Activated CD4-positive, alpha-beta T cell treated with anti-CD3 and anti-CD28 coated beads, Interleukin-2, amount 50 U/mL, for 4 hours (primary cell): ENCODE measurements around the gene ZFP36L1.
"Not testable (repeated sequence)": the region's sequence is repeated elsewhere in the genome, so short reads cannot be mapped to it uniquely, and the experiment has no call there.

Source experiments
- DNase-seq, 2 experiments: peaks; one replicate each; pipeline ENCODE4 v3.0.0-alpha.2; 2020

The ZFP36L1 gene

GRCh38 chr14:68783408-68784225 is 9.2 kb downstream of the ZFP36L1 start:
- no peak for DNase-seq

- peak in 1 of 2 experiments; percentile 47 for DNase-seq
These were observed 10.5 kb downstream of the ZFP36L1 start for GRCh38 chr14:68782091-68782981.

- peak in 1 of 2 experiments; percentile 36 for DNase-seq
These were observed 11.5 kb downstream of the ZFP36L1 start for GRCh38 chr14:68781161-68782021.

- no peak for DNase-seq
These were observed 12.3 kb downstream of the ZFP36L1 start for GRCh38 chr14:68780358-68781160.

GRCh38 chr14:68779761-68780323 is 13.0 kb downstream of the ZFP36L1 start:
- DNase-seq: peak in 1 of 2 experiments; percentile 54

- DNase-seq: no peak
These were observed 15.2 kb downstream of the ZFP36L1 start for GRCh38 chr14:68777644-68778043.

GRCh38 chr14:68775614-68776126 is 17.2 kb downstream of the ZFP36L1 start:
- DNase-seq: no peak

GRCh38 chr14:68774771-68775613 is 17.9 kb downstream of the ZFP36L1 start:
- no peak for DNase-seq

GRCh38 chr14:68772761-68773381 is 20.0 kb downstream of the ZFP36L1 start:
- no peak for DNase-seq

GRCh38 chr14:68771631-68772030 is 21.2 kb downstream of the ZFP36L1 start:
- no peak for DNase-seq

- no peak for DNase-seq
These were observed 22.1 kb downstream of the ZFP36L1 start for GRCh38 chr14:68770553-68771286.

GRCh38 chr14:68770051-68770450 is 22.8 kb downstream of the ZFP36L1 start:
- DNase-seq: no peak

GRCh38 chr14:68768316-68768715 is 24.6 kb downstream of the ZFP36L1 start:
- DNase-seq: no peak

GRCh38 chr14:68767248-68767645 is 25.6 kb downstream of the ZFP36L1 start:
- no peak for DNase-seq

GRCh38 chr14:68766299-68767247 is 26.3 kb downstream of the ZFP36L1 start:
- DNase-seq: no peak

GRCh38 chr14:68763843-68764242 is 29.0 kb downstream of the ZFP36L1 start:
- not testable (repeated sequence) for DNase-seq

GRCh38 chr14:68762953-68763764 is 29.7 kb downstream of the ZFP36L1 start:
- no peak for DNase-seq
